Heart left ventricle (tissue), 16 donors: Measurements from ENCODE around the gene AR. TPM values are rescaled to one million over a fixed set of nuclear protein-coding genes. Genes with fewer than 3 reads are reported as not detected.

ENCODE experiments used
- ATAC-seq, 4 donors: fragments of 200-7000 bp; cut with Tn5 transposase; one replicate each; pipeline ENCODE4 v1.9.1; 2020 to 2022; ENCODE audit warnings: moderate library complexity in 4 of 4, mild to moderate bottlenecking in 3 of 4, moderate number of reproducible peaks in 1 of 4
- DNase-seq, 5 donors: peaks; one replicate each; pipeline ENCODE4 v3.0.0-alpha.2; 2020
- H3K27ac ChIP-seq, 12 donors: fragments of 200-600 bp; sonication (generic) in 4 of 12; one replicate each; pipeline versions ENCODE4 v1.5.0 to v1.8.0; 2016 to 2022; ENCODE audit warnings: mild to moderate bottlenecking in 2 of 12
- H3K27me3 ChIP-seq, 9 donors: fragments of 200-600 bp; sonication (generic) in 2 of 9; one replicate each; pipeline versions ENCODE4 v1.5.1 to v1.8.0; 2016 to 2022; ENCODE audit warnings: mild to moderate bottlenecking in 3 of 9
- H3K36me3 ChIP-seq, 9 donors: fragments of 200-600 bp; sonication (generic) in 2 of 9; one replicate each; pipeline versions ENCODE4 v1.5.0 to v1.8.0; 2018 to 2022; ENCODE audit warnings: mild to moderate bottlenecking in 2 of 9
- H3K4me1 ChIP-seq, 12 donors: fragments of 200-600 bp; sonication (generic) in 4 of 12; one replicate each; pipeline versions ENCODE4 v1.5.0 to v1.8.0; 2016 to 2022; ENCODE audit warnings: mild to moderate bottlenecking in 3 of 12
- H3K4me3 ChIP-seq, 12 donors: fragments of 200-600 bp; sonication (generic) in 4 of 12; one replicate each; pipeline versions ENCODE4 v1.5.0 to v1.8.0; 2017 to 2022; ENCODE audit warnings: mild to moderate bottlenecking in 9 of 12, moderate library complexity in 4 of 12
- H3K9me3 ChIP-seq, 12 donors: fragments of 200-600 bp; sonication (generic) in 4 of 12; one replicate each; pipeline versions ENCODE4 v1.5.0 to v1.8.0; 2016 to 2022; ENCODE audit warnings: mild to moderate bottlenecking in 1 of 12
- POLR2A ChIP-seq, 2 donors: fragments of 450-650 bp; IDR thresholded peaks; one replicate each; pipeline ENCODE4 v1.6.1; 2017; ENCODE audit warnings: antibody characterized with exemption in 2 of 2, mild to moderate bottlenecking in 2 of 2, moderate library complexity in 2 of 2
- whole genome bisulfite sequencing, 4 donors: extraction: QIAGEN DNeasy Blood & Tissue Kit in 2 of 4; methylation state at CpG; one replicate each; pipeline versions ENCODE4 v1.1.5 to v1.1.7; 2013 to 2018; 5-methylcytosine and 5-hydroxymethylcytosine counted together
- intact Hi-C, 10 donors: fragments of 100-400 bp; cut with DNase I; formaldehyde crosslinking; loops; one replicate each; pipeline versions ENCODE4 v1.11.1 to v1.14.2; 2022
- polyA plus RNA-seq, 2 donors: library from polyadenylated mRNA; stranded (reverse); fragments of 200-250 nt; gene quantifications; one replicate each; pipeline ENCODE4 v1.2.3, GENCODE V29; 2013
- total RNA-seq, 9 donors: library from RNA; depleted of rRNA in 2 of 9; stranded (reverse); fragments of >200 nt in 2 of 9; fragmentation: NEBNext Ultra II Directional in 3 of 9; extraction: Animal tissue kit (Norgen Biotek cat#: 25700) in 3 of 9; gene quantifications; one replicate each; pipeline versions ENCODE4 v1.1.0 to v1.2.4, GENCODE V29; 2016 to 2023
- TF ChIP-seq, protein P1 (sequence below), 12 donors: fragments of 200-600 bp; sonication (generic) in 4 of 12; IDR thresholded peaks; one replicate each; pipeline versions ENCODE4 v1.5.0 to v1.8.0; 2018 to 2022; ENCODE audit warnings: antibody characterized with exemption in 12 of 12, mild to moderate bottlenecking in 5 of 12
- donor health status: ischemic (EF 13 %, LVEDD 7.1; RV severe dilation, severe dysfunction).
- donor health status: healthy with polysubstance abuse.
- donor health status: DM: no; HTN: yes; CAD: no.
- donor health status: DM: no; HTN: no; CAD: no.
- donor health status: ischemic (EF 25% LVEDD 6.9; RV normal size, moderate dysfunction).
- donor health status: ischemic (EF 25% LVEDD 5.7; RV mildly dilated, moderate dysfunction).
- donor health status: healthy.
- donor health status: DM: yes; HTN: yes; CAD: no.
- donor health status: ischemic (EF 35%, LVEDD 5.7; RV mildly dilated, moderate dysfunction).
- donor health status: nonischemic (EF 11% LVEDD 7.7; RV severe dilation, severe dysfunction).
- donor health status: DM: yes; HTN: yes; CAD: no.
- donor health status: PGD.
- donor health status: ischemic (EF 29% LVEDD 5.4; RV normal size, mild dysfunction).
- donor health status: nonischemic (EF 23%, LVEDD 6.1; RV moderate dilation, normal function).

The AR gene
- total and polyA plus RNA-seq, 11 donors, result 3.0 to 30.1 (median 18.1) TPM

DNA sequence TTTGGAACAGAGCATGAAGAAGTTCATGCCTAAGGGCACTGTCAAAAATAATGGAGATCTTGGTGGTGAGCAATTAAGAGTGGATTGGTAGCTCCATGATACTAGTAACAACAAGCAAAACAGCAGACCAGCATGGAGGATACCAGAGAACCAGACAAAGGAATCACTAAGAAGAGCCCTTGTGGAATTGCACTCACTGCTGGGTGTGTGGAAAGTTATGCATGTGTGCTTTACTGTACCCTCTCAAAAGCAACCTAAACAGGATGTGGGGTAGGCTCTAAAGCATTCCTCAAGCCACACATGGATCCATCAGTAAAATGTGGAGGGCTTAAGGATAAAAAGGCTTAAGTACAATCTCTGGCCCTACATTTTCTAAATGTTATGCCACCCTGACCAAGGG is 69.5 kb downstream of the AR start:
- Histone ChIP-seq H3K36me3 (no peaks in the 10 kb centered on the region), H3K4me1 (no peaks in the 10 kb centered on the region), H3K27ac (no peak overlapping the region), H3K4me3 (no peak overlapping the region), H3K9me3 (peaks cover 0 to 21% (median 5%) of the 10 kb centered on the region in 12 donors), H3K27me3 (no peaks in the 10 kb centered on the region)
- DNase-seq (no peak), ATAC-seq (no peak)
- TF ChIP-seq, protein P1, sequence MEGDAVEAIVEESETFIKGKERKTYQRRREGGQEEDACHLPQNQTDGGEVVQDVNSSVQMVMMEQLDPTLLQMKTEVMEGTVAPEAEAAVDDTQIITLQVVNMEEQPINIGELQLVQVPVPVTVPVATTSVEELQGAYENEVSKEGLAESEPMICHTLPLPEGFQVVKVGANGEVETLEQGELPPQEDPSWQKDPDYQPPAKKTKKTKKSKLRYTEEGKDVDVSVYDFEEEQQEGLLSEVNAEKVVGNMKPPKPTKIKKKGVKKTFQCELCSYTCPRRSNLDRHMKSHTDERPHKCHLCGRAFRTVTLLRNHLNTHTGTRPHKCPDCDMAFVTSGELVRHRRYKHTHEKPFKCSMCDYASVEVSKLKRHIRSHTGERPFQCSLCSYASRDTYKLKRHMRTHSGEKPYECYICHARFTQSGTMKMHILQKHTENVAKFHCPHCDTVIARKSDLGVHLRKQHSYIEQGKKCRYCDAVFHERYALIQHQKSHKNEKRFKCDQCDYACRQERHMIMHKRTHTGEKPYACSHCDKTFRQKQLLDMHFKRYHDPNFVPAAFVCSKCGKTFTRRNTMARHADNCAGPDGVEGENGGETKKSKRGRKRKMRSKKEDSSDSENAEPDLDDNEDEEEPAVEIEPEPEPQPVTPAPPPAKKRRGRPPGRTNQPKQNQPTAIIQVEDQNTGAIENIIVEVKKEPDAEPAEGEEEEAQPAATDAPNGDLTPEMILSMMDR (IDR thresholded peaks at IDR 0.05), result no peak
- no peak for TF ChIP-seq POLR2A (IDR thresholded peaks at IDR 0.05)
- intact Hi-C loops, result no loop called here

DNA sequence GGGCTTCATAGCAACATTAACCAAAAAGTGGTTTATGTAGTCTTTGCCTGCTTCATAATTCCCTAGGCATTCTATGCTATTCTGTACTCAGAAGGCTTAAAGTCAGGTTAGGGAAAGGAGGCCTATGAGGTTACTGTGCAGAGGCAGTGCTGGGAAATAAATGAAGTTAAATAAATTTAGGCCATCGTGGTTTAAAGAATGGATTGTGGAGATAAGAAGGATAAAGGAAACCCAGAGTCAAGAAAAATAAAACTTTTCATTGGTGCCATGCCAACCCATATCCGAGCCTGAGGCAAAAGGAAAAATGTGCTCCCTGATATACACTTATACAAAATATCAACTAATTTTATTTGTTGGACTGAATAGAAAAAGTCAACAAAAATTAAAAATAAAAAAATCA is 70.2 kb downstream of the AR start:
- Histone ChIP-seq H3K4me3 (no peak overlapping the region), H3K4me1 (no peaks in the 10 kb centered on the region), H3K27me3 (no peaks in the 10 kb centered on the region), H3K36me3 (no peaks in the 10 kb centered on the region), H3K9me3 (peaks cover 0 to 21% (median 5%) of the 10 kb centered on the region in 12 donors), H3K27ac (no peak overlapping the region)
- intact Hi-C loops, result no loop called here
- DNase-seq (no peak), ATAC-seq (no peak)
- TF ChIP-seq, protein P1 (IDR thresholded peaks at IDR 0.05), result no peak
- no peak for TF ChIP-seq POLR2A (IDR thresholded peaks at IDR 0.05)
- WGBS, 4 donors, result 47 to 70% (median 54%) methylated on average over 2 of the region's 2 CpGs

DNA sequence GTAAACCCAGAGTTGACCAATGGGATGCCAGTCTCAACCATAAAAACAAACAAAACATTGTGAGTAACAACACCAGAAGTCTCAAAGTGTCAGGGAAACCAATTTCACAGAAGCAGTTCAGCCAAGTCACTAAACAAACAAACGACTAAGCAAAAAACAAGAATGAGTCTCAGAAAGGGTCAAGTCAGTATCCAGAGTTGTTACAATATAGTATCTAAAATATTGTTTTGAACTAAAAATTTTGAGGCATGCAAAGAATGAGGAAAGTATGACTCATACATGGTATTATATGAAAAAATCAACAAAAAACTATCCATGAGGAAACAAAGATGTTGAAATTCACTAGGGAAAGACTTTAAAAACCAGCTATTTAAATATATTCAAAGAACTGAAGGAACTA is 70.6 kb downstream of the AR start:
- Histone ChIP-seq H3K4me3 (no peak overlapping the region), H3K36me3 (no peaks in the 10 kb centered on the region), H3K27me3 (no peaks in the 10 kb centered on the region), H3K27ac (no peak overlapping the region), H3K4me1 (no peaks in the 10 kb centered on the region), H3K9me3 (peaks cover 0 to 21% (median 5%) of the 10 kb centered on the region in 12 donors)
- WGBS, 4 donors, result 60 to 90% (median 80%) methylated on average over 1 of the region's 1 CpG
- ATAC-seq (no peak), DNase-seq (no peak)
- no peak for TF ChIP-seq POLR2A (IDR thresholded peaks at IDR 0.05)
- TF ChIP-seq, protein P1 (IDR thresholded peaks at IDR 0.05), result no peak
- intact Hi-C loops, result no loop called here

DNA sequence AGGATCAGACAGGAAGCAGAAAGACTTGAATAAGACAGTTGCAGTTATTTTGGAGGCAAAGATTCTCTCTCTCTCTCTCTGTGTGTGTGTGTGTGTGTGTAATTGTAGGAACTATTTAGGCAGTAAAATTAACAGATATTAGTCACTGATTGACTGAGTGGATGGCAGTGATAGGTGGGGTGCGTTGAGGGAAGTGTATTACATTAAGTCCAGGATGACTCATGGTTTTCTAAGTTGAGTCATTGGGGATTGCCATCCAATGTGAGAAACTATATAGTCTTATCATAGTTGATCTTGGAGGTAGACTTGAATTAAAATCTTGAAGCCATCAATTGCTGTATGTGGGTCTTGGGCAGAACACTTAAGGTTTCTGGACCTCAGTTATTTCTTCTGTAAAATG is 75.4 kb downstream of the AR start:
- TF ChIP-seq, protein P1 (IDR thresholded peaks at IDR 0.05), result no peak
- no peak for ATAC-seq
- H3K4me3 ChIP-seq, result no peak overlapping the region
- intact Hi-C loops, result no loop called here
- 29 to 76% (median 52%) methylated on average over 1 of the region's 1 CpG for WGBS, 4 donors
- no peak overlapping the region for H3K27ac ChIP-seq
- no peaks in the 10 kb centered on the region for H3K36me3 ChIP-seq
- H3K4me1 ChIP-seq, result no peaks in the 10 kb centered on the region
- no peak for DNase-seq
- no peaks in the 10 kb centered on the region for H3K27me3 ChIP-seq
- peaks cover 0 to 27% (median 9%) of the 10 kb centered on the region in 12 donors for H3K9me3 ChIP-seq
